CD1c-positive myeloid dendritic cell (primary cell): ENCODE data around the gene GOSR1.
"Not testable (repeated sequence)": the region's sequence is repeated elsewhere in the genome, so short reads cannot be mapped to it uniquely, and the experiment has no call there.

Source experiments
- DNase-seq: peaks from one replicate; pipeline ENCODE4 v3.0.0-alpha.2; 2016; ENCODE audit errors: extremely low spot score

GOSR1 gene

GRCh38 chr17:30575648-30576325, 98.6 kb downstream of the GOSR1 start:
- not testable (repeated sequence) for DNase-seq

- DNase-seq = no peak
Measured at GRCh38 chr17:30576326-30576861, 99.2 kb downstream of the GOSR1 start.
